H1 (cell line): ENCODE measurements around the gene SLC13A4. TPM values are rescaled to one million over a fixed set of nuclear protein-coding genes. Genes with fewer than 3 reads are reported as not detected.

Source experiments
- CTCF ChIA-PET: fragments of 300-600 bp; sonication (Branson Sonifier 250); formaldehyde crosslinking; loops from one replicate; lab custom pipeline; 2021; ENCODE audit not compliant: partially characterized antibody; lab: Charles Lee
- POLR2A ChIA-PET: fragments of 300-600 bp; sonication (Branson Sonifier 250); formaldehyde crosslinking; loops from one replicate; lab custom pipeline; 2021; ENCODE audit warnings: inconsistent platforms; ENCODE audit not compliant: partially characterized antibody; lab: Charles Lee
- DNase-seq, 2 experiments: peaks; one replicate each; pipeline versions ENCODE4 v3.0.0 to v3.0.0-alpha.2; 2010 to 2022; ENCODE audit warnings: low spot score in 2 of 2, low read depth in 1 of 2, mixed read lengths in 1 of 2
- FAIRE-seq: peaks from 2 replicates; lab custom pipeline; 2011; peaks lifted over from hg19 to GRCh38; lab: Jason Lieb, UNC
- H2AFZ ChIP-seq: 2 replicates; pipeline ENCODE4 v1.8.1; 2012; ENCODE audit warnings: low read length, inconsistent platforms
- H2AK5ac ChIP-seq: 2 replicates; pipeline ENCODE4 v1.6.1; 2013; ENCODE audit warnings: low read depth, low read length
- H2BK120ac ChIP-seq: replicated peaks from 2 replicates; pipeline ENCODE3; 2013; ENCODE audit warnings: low read depth, low read length, inconsistent platforms
- H2BK12ac ChIP-seq: 2 replicates; pipeline ENCODE4 v1.6.1; 2013; ENCODE audit warnings: low read depth, low read length
- H2BK15ac ChIP-seq: 2 replicates; pipeline ENCODE4 v1.6.1; 2013; ENCODE audit warnings: low read length
- H2BK20ac ChIP-seq: 2 replicates; pipeline ENCODE4 v1.6.1; 2013; ENCODE audit warnings: low read length
- H2BK5ac ChIP-seq: 2 replicates; pipeline ENCODE4 v1.6.1; 2013; ENCODE audit warnings: low read depth, low read length
- H3K14ac ChIP-seq: 2 replicates; pipeline ENCODE4 v1.6.1; 2013; ENCODE audit warnings: inconsistent platforms; ENCODE audit not compliant: insufficient read length
- H3K18ac ChIP-seq: 2 replicates; pipeline ENCODE4 v1.6.1; 2013; ENCODE audit warnings: low read length; ENCODE audit errors: extremely low read depth
- H3K23ac ChIP-seq: 2 replicates; pipeline ENCODE4 v1.6.1; 2013; ENCODE audit warnings: inconsistent platforms; ENCODE audit not compliant: insufficient read length
- H3K23me2 ChIP-seq: 2 replicates; pipeline ENCODE4 v1.6.1; 2013; ENCODE audit warnings: low read depth, low read length
- H3K27ac ChIP-seq: 2 replicates; pipeline ENCODE4 v1.6.1; 2011; ENCODE audit warnings: low read depth, low read length, inconsistent platforms
- H3K27me3 ChIP-seq, 4 experiments: replicated peaks in 1 of 4; 1 replicate in 1 of 4; 2 replicates in 3 of 4; pipeline versions ENCODE4 v1.6.1 to v1.8.1; 2011 to 2013; ENCODE audit warnings: low read length in 3 of 4, mild to moderate bottlenecking in 3 of 4, inconsistent platforms in 2 of 4, mixed read lengths in 2 of 4, moderate library complexity in 1 of 4; ENCODE audit not compliant: control insufficient read depth in 3 of 4, insufficient read depth in 3 of 4; ENCODE audit errors: extremely low read depth in 1 of 4
- H3K36me3 ChIP-seq, 4 experiments: 2 replicates each; pipeline versions ENCODE4 v1.6.1 to v1.8.1; 2011 to 2013; ENCODE audit warnings: mild to moderate bottlenecking in 4 of 4, low read length in 3 of 4, moderate library complexity in 2 of 4, control low read depth in 1 of 4, inconsistent platforms in 1 of 4; ENCODE audit not compliant: insufficient read depth in 4 of 4, control insufficient read depth in 2 of 4
- H3K4ac ChIP-seq: replicated peaks from 2 replicates; pipeline ENCODE3; 2013; ENCODE audit warnings: low read length, low read depth, mixed read lengths, inconsistent platforms; ENCODE audit not compliant: insufficient read length
- H3K4me1 ChIP-seq, 4 experiments: replicated peaks in 1 of 4; 1 replicate in 1 of 4; 2 replicates in 3 of 4; pipeline versions ENCODE4 v1.6.1 to v1.8.1; 2011 to 2013; ENCODE audit warnings: low read length in 3 of 4, inconsistent platforms in 2 of 4, mixed read lengths in 1 of 4; ENCODE audit not compliant: insufficient read depth in 4 of 4, control insufficient read depth in 3 of 4
- H3K4me2 ChIP-seq, 2 experiments: 2 replicates each; pipeline versions ENCODE4 v1.6.1 to v1.8.1; 2011 to 2013; ENCODE audit warnings: low read depth in 2 of 2, low read length in 2 of 2, control low read depth in 1 of 2, inconsistent platforms in 1 of 2, mild to moderate bottlenecking in 1 of 2; ENCODE audit not compliant: insufficient read depth in 1 of 2
- H3K4me3 ChIP-seq, 4 experiments: fragments of 200-600, 300-600 bp in 1 of 4; sonication (generic), shearing (Covaris generic), sonication (Bioruptor Twin) in 1 of 4; 2 replicates each; pipeline versions ENCODE4 v1.5.1 to v1.8.1; 2011 to 2016; ENCODE audit warnings: low read length in 4 of 4, low read depth in 3 of 4, control low read depth in 2 of 4, inconsistent platforms in 2 of 4, mild to moderate bottlenecking in 2 of 4, mixed read lengths in 1 of 4, moderate library complexity in 1 of 4; ENCODE audit not compliant: insufficient read depth in 2 of 4; ENCODE audit errors: extremely low read depth in 1 of 4
- H3K56ac ChIP-seq: replicated peaks from 2 replicates; pipeline ENCODE3; 2013; ENCODE audit warnings: low read depth, mild to moderate bottlenecking, mixed read lengths, low read length, inconsistent platforms; ENCODE audit not compliant: insufficient read length
- H3K79me1 ChIP-seq: 2 replicates; pipeline ENCODE4 v1.6.1; 2013; ENCODE audit warnings: low read depth, low read length, control low read depth
- H3K79me2 ChIP-seq, 2 experiments: 2 replicates each; pipeline versions ENCODE4 v1.6.1 to v1.8.1; 2012 to 2013; ENCODE audit warnings: low read length in 2 of 2, mild to moderate bottlenecking in 2 of 2, inconsistent platforms in 1 of 2; ENCODE audit not compliant: insufficient read depth in 2 of 2, control insufficient read depth in 1 of 2
- H3K9ac ChIP-seq, 4 experiments: replicated peaks in 1 of 4; 1 replicate in 1 of 4; 2 replicates in 3 of 4; pipeline versions ENCODE4 v1.6.1 to v1.8.1; 2011 to 2013; ENCODE audit warnings: low read depth in 3 of 4, low read length in 3 of 4, control low read depth in 2 of 4, mild to moderate bottlenecking in 2 of 4, moderate library complexity in 2 of 4, inconsistent platforms in 1 of 4; ENCODE audit errors: extremely low read depth in 1 of 4
- H3K9me3 ChIP-seq, 2 experiments: 2 replicates each; pipeline versions ENCODE4 v1.6.1 to v1.8.1; 2012 to 2013; ENCODE audit warnings: mild to moderate bottlenecking in 2 of 2, moderate library complexity in 2 of 2, control low read depth in 1 of 2, inconsistent platforms in 1 of 2, low read depth in 1 of 2, low read length in 1 of 2, mixed read lengths in 1 of 2; ENCODE audit not compliant: insufficient read depth in 2 of 2
- H4K20me1 ChIP-seq, 2 experiments: replicated peaks in 1 of 2; 2 replicates each; pipeline versions ENCODE3 to v1.8.1; 2011 to 2013; ENCODE audit warnings: inconsistent platforms in 2 of 2, low read length in 2 of 2, mild to moderate bottlenecking in 1 of 2; ENCODE audit not compliant: insufficient read depth in 2 of 2, control insufficient read depth in 1 of 2
- H4K5ac ChIP-seq: 2 replicates; pipeline ENCODE4 v1.6.1; 2013; ENCODE audit warnings: low read length, low read depth, mixed read lengths, inconsistent platforms; ENCODE audit not compliant: insufficient read length
- H4K8ac ChIP-seq: 2 replicates; pipeline ENCODE4 v1.8.0; 2013; ENCODE audit warnings: mild to moderate bottlenecking, moderate library complexity, low read length, inconsistent platforms; ENCODE audit not compliant: insufficient read depth; ENCODE audit errors: extremely low read depth
- H4K91ac ChIP-seq: replicated peaks from 2 replicates; pipeline ENCODE3; 2013; ENCODE audit warnings: low read length, mixed read lengths, inconsistent platforms; ENCODE audit not compliant: insufficient read length
- ASH2L ChIP-seq: fragments of 200-600, 300-600 bp; sonication (generic); IDR thresholded peaks from one replicate; pipeline ENCODE4 v1.7.1; 2017; ENCODE audit warnings: low read length
- CBX8 ChIP-seq: fragments of 300-800, 300-1000 bp; sonication (generic); IDR thresholded peaks from 2 replicates; pipeline ENCODE4 v1.7.1; 2016; ENCODE audit warnings: low read depth, low read length, borderline replicate concordance
- EGR1 ChIP-seq: IDR thresholded peaks from 2 replicates; pipeline ENCODE4 v1.6.1; 2011; ENCODE audit warnings: low read depth, low read length, borderline replicate concordance
- HDAC2 ChIP-seq, 2 experiments: fragments of 300-600 bp in 1 of 2; sonication (generic) in 1 of 2; IDR thresholded peaks; 2 replicates each; pipeline ENCODE4 v1.6.1; 2011 to 2012; ENCODE audit warnings: low read depth in 2 of 2, low read length in 2 of 2, mild to moderate bottlenecking in 2 of 2, moderate library complexity in 2 of 2, borderline replicate concordance in 1 of 2, inconsistent platforms in 1 of 2
- NRF1 ChIP-seq: IDR thresholded peaks from 2 replicates; pipeline ENCODE4 v1.6.1; 2011; ENCODE audit warnings: mild to moderate bottlenecking, low read depth, low read length, improper control_type of control experiment
- POLR2A ChIP-seq, 2 experiments: IDR thresholded peaks; 1 replicate in 1 of 2; 2 replicates in 1 of 2; pipeline ENCODE4 v1.6.1; 2011; ENCODE audit warnings: low read depth in 2 of 2, low read length in 2 of 2, mild to moderate bottlenecking in 2 of 2; ENCODE audit errors: control extremely low read depth in 1 of 2
- RAD21 ChIP-seq, 2 experiments: IDR thresholded peaks in 1 of 2; conservative IDR thresholded peaks in 1 of 2; 2 replicates each; pipeline ENCODE4 v1.6.1; 2011; ENCODE audit warnings: low read depth in 2 of 2, low read length in 2 of 2, improper control_type of control experiment in 1 of 2, inconsistent platforms in 1 of 2, mild to moderate bottlenecking in 1 of 2, moderate library complexity in 1 of 2
- RNF2 ChIP-seq: fragments of 200-900, 300-1000 bp; sonication (generic); IDR thresholded peaks from 2 replicates; pipeline ENCODE4 v1.7.1; 2016; ENCODE audit warnings: borderline replicate concordance, low read depth, mild to moderate bottlenecking, antibody characterized with exemption, low read length; ENCODE audit not compliant: poor library complexity, severe bottlenecking; ENCODE audit errors: missing control alignments
- SIRT6 ChIP-seq: IDR thresholded peaks from one replicate; pipeline ENCODE4 v1.7.1; 2012; ENCODE audit warnings: low read length, inconsistent platforms
- SIX5 ChIP-seq: IDR thresholded peaks from 2 replicates; pipeline ENCODE4 v1.6.1; 2011; ENCODE audit warnings: mild to moderate bottlenecking, low read depth, low read length
- SP1 ChIP-seq: IDR thresholded peaks from 2 replicates; pipeline ENCODE4 v1.6.1; 2011; ENCODE audit warnings: low read depth, low read length
- SP4 ChIP-seq: IDR thresholded peaks from 2 replicates; pipeline ENCODE4 v1.6.1; 2012; ENCODE audit warnings: low read length, inconsistent platforms
- SUZ12 ChIP-seq: fragments of 200-600 bp; sonication (generic); IDR thresholded peaks from 2 replicates; pipeline ENCODE4 v1.6.1; 2012; ENCODE audit warnings: mild to moderate bottlenecking, inconsistent platforms, low read length, moderate library complexity, mixed read lengths
- WGBS, 2 experiments: shearing (Covaris generic) in 1 of 2; methylation state at CpG; one replicate each; pipeline versions ENCODE4 v1.1.6 to v1.1.7; 2013 to 2015; ENCODE audit warnings: low lambda C conversion rate in 2 of 2, mixed read lengths in 2 of 2, inconsistent platforms in 1 of 2, low coverage in 1 of 2, missing lambda C conversion rate in 1 of 2; ENCODE audit not compliant: insufficient replicate concordance in 2 of 2, insufficient coverage in 1 of 2, insufficient read length in 1 of 2; ENCODE audit errors: extremely low coverage in 1 of 2, missing lambda C conversion rate in 1 of 2; 5-methylcytosine and 5-hydroxymethylcytosine counted together
- polyA plus RNA-seq, 7 experiments: library from polyadenylated mRNA; depleted of rRNA in 3 of 7; stranded (reverse) in 5 of 7; unstranded in 2 of 7; fragments of >200 nt in 5 of 7; fragments of 200-250 nt in 2 of 7; gene quantifications; 1 replicate in 5 of 7; 2 replicates in 1 of 7; 4 replicates in 1 of 7; pipeline versions ENCODE4 v1.2.1 to v1.2.3, GENCODE V29; 2011 to 2013; ENCODE audit warnings: missing spikeins in 2 of 7, mixed read lengths in 2 of 7
- total RNA-seq: library from RNA; stranded (reverse); fragmentation: NEBNext Ultra II Directional; extraction: Animal tissue kit (Norgen Biotek cat#: 25700); gene quantifications from 2 replicates; pipeline ENCODE4 v1.2.1, GENCODE V29; 2021

SLC13A4 gene
- total and polyA plus RNA-seq, 2 of the 8 experiments (the other 6 are each of a cell fraction or from before 2014, with no cell fraction given): 3.9 to 7.5 TPM

GRCh38 chr7:135761751-135762488 lies 33.9 kb upstream of the SLC13A4 start:
- no peak overlapping the region for H3K56ac ChIP-seq
- H3K4me2 ChIP-seq: no peak overlapping the region
- H3K36me3 ChIP-seq: no peaks in the 10 kb centered on the region
- H3K18ac ChIP-seq: no peak overlapping the region
- FAIRE-seq: no peak
- H2AFZ ChIP-seq: peak overlapping the region; percentile 86; the same call in 1 of the 2 replicates
- no peaks in the 10 kb centered on the region for H3K79me1 ChIP-seq
- H3K4me1 ChIP-seq: peaks cover 0 to 2% (median 1%) of the 10 kb centered on the region in 4 experiments; a peak in 3 of 7 replicates
- H2BK20ac ChIP-seq: peak overlapping the region; percentile 43; the same call in 1 of the 2 replicates
- no peak overlapping the region for H3K4me3 ChIP-seq
- DNase-seq: no peak
- CTCF ChIA-PET: interaction anchor here (0.7 to 0.8 kb wide), 2 partner anchors 15 to 228 kb away, joined by 3 read pairs; no protein-coding TSS in a partner anchor
- H4K20me1 ChIP-seq: no peaks in the 10 kb centered on the region
- H4K5ac ChIP-seq: no peak overlapping the region
- H3K27me3 ChIP-seq: no peaks in the 10 kb centered on the region
- H2AK5ac ChIP-seq: no peak overlapping the region
- H3K79me2 ChIP-seq: no peaks in the 10 kb centered on the region
- peaks cover 2% of the 10 kb centered on the region in 2 experiments; a peak in 3 of 4 replicates for H3K9me3 ChIP-seq
- H2BK120ac ChIP-seq: no peak overlapping the region
- no peak overlapping the region for H2BK12ac ChIP-seq
- no peaks in the 10 kb centered on the region for H3K23me2 ChIP-seq
- WGBS, 2 experiments: 87% methylated on average over 10 of the region's 10 CpGs; no CpG with 5 or more reads in 1 of the 2 experiments
- H3K23ac ChIP-seq: no peak overlapping the region
- no peak overlapping the region for H3K27ac ChIP-seq
- H4K8ac ChIP-seq: no peak overlapping the region; the same call in 1 of the 2 replicates
- H3K4ac ChIP-seq: no peak overlapping the region
- POLR2A ChIA-PET: no interaction called here
- H4K91ac ChIP-seq: no peak overlapping the region
- no peak overlapping the region for H3K9ac ChIP-seq
- H2BK5ac ChIP-seq: no peak overlapping the region
- no peak overlapping the region for H2BK15ac ChIP-seq
- no peak overlapping the region for H3K14ac ChIP-seq
- no peak for TF ChIP-seq SIX5
- TF ChIP-seq SIRT6: no peak
- TF ChIP-seq CBX8: no peak
- TF ChIP-seq SP1: no peak
- no peak for TF ChIP-seq RAD21 (IDR thresholded peaks at IDR 0.05 in 1 of 2, conservative IDR thresholded peaks at IDR 0.05 in 1 of 2; ENCODE audit: low read depth in 2 of 2, low read length in 2 of 2)
- no peak for TF ChIP-seq RNF2
- no peak for TF ChIP-seq ASH2L
- no peak for TF ChIP-seq SP4
- TF ChIP-seq EGR1: no peak
- TF ChIP-seq HDAC2 (IDR thresholded peaks at IDR 0.05; ENCODE audit: borderline replicate concordance in 1 of 2, low read depth in 2 of 2, low read length in 2 of 2): no peak
- TF ChIP-seq NRF1: no peak
- no peak for TF ChIP-seq SUZ12
- TF ChIP-seq POLR2A (IDR thresholded peaks at IDR 0.05; ENCODE audit: control extremely low read depth in 1 of 2, low read depth in 2 of 2, low read length in 2 of 2): no peak
